Caco-2 (cell line): Measurements from ENCODE around the gene LMNTD2. TPM values are rescaled to one million over a fixed set of nuclear protein-coding genes. Genes with fewer than 3 reads are reported as not detected.

Source experiments
- Bru-seq: library from RNA; stranded (reverse); fragments of 400-500 nt; gene quantifications from one replicate; lab custom pipeline; 2021; lab: Mats Ljungman, UMichigan
- BruChase-seq, 2 experiments: library from RNA; stranded (reverse); fragments of 400-500 nt; gene quantifications; one replicate each; lab custom pipeline; 2021; lab: Mats Ljungman, UMichigan
- BruUV-seq: library from RNA; stranded (reverse); fragments of 400-500 nt; replicated peaks from 2 replicates; lab custom pipeline; 2021; lab: Mats Ljungman, UMichigan
- CTCF ChIA-PET: fragments of 300-600 bp; sonication (Branson Sonifier 250); formaldehyde crosslinking; loops from one replicate; lab custom pipeline; 2022; ENCODE audit warnings: antibody characterized with exemption; lab: Charles Lee
- POLR2A ChIA-PET: fragments of 300-600 bp; sonication (Branson Sonifier 250); formaldehyde crosslinking; loops from one replicate; lab custom pipeline; 2022; ENCODE audit warnings: antibody characterized with exemption; lab: Charles Lee
- DNase-seq, 2 experiments: peaks; one replicate each; pipeline versions ENCODE4 v3.0.0 to v3.0.0-alpha.2; 2020 to 2022
- H3K27me3 ChIP-seq: replicated peaks from 2 replicates; pipeline ENCODE4 v1.6.0; 2011; ENCODE audit warnings: low read length; ENCODE audit not compliant: control insufficient read depth, insufficient read depth
- H3K36me3 ChIP-seq: 2 replicates; pipeline ENCODE4 v1.5.1; 2011; ENCODE audit warnings: low read length; ENCODE audit not compliant: control insufficient read depth, insufficient read depth
- H3K4me1 ChIP-seq: fragments of 250-450 bp; sonication (Bioruptor Pico); 2 replicates; pipeline ENCODE4 v1.5.1; 2020; ENCODE audit warnings: mild to moderate bottlenecking
- H3K4me3 ChIP-seq: 2 replicates; pipeline ENCODE4 v1.5.1; 2011; ENCODE audit warnings: low read depth, mild to moderate bottlenecking, control low read depth, low read length
- H3K9me3 ChIP-seq: fragments of 250-450 bp; sonication (Bioruptor Pico); 2 replicates; pipeline ENCODE4 v1.5.1; 2020; ENCODE audit warnings: mild to moderate bottlenecking, moderate library complexity
- H3K27ac Mint-ChIP-seq: one replicate; pipeline ENCODE4 v1.8.0; 2022; ENCODE audit warnings: mixed read lengths; ENCODE audit not compliant: unreplicated experiment
- H3K27me3 Mint-ChIP-seq: one replicate; pipeline ENCODE4 v1.8.0; 2022; ENCODE audit warnings: mixed read lengths; ENCODE audit not compliant: insufficient read depth, unreplicated experiment
- H3K36me3 Mint-ChIP-seq: one replicate; pipeline ENCODE4 v1.8.0; 2022; ENCODE audit warnings: mild to moderate bottlenecking, mixed read lengths; ENCODE audit not compliant: insufficient read depth, unreplicated experiment
- H3K4me1 Mint-ChIP-seq: one replicate; pipeline ENCODE4 v1.8.0; 2022; ENCODE audit warnings: low read depth, mixed read lengths; ENCODE audit not compliant: unreplicated experiment
- H3K4me3 Mint-ChIP-seq: one replicate; pipeline ENCODE4 v1.8.0; 2022; ENCODE audit warnings: mild to moderate bottlenecking, moderate library complexity, mixed read lengths; ENCODE audit not compliant: unreplicated experiment
- H3K9me3 Mint-ChIP-seq: one replicate; pipeline ENCODE4 v1.8.0; 2022; ENCODE audit warnings: mixed read lengths; ENCODE audit not compliant: unreplicated experiment
- CTCF ChIP-seq, 2 experiments: fragments of 200-600 bp in 1 of 2; IDR thresholded peaks; 1 replicate in 1 of 2; 2 replicates in 1 of 2; pipeline versions ENCODE4 v1.5.1 to v1.8.0; 2011 to 2022; ENCODE audit warnings: antibody characterized with exemption in 1 of 2, control low read depth in 1 of 2, inconsistent platforms in 1 of 2, low read depth in 1 of 2, low read length in 1 of 2, mild to moderate bottlenecking in 1 of 2, moderate library complexity in 1 of 2; ENCODE audit not compliant: insufficient read depth in 1 of 2, severe bottlenecking in 1 of 2, unreplicated experiment in 1 of 2
- intact Hi-C: fragments of 100-400 bp; cut with micrococcal nuclease; formaldehyde crosslinking; loops from one replicate; pipeline ENCODE4 v1.10.0; 2022; ENCODE audit not compliant: unreplicated experiment
- long read RNA-seq: library from polyadenylated mRNA; stranded (forward); transcript quantifications from one replicate; pipeline ENCODE4 v2.0.0, GENCODE V29; 2022
- total RNA-seq: library from RNA; stranded (reverse); gene quantifications from 2 replicates; pipeline ENCODE4 v1.2.3, GENCODE V29; 2022

Gene LMNTD2
- total RNA-seq (11.9 and 13.8 TPM in 2 replicates), Bru-seq, nascent RNA (percentile 42 among the genes with signal in this experiment), BruChase-seq, experiment 1, labeled RNA remaining after a 2-hour chase (percentile 41 among the genes with signal in this experiment), BruChase-seq, experiment 2, labeled RNA remaining after a 6-hour chase (percentile 55 among the genes with signal in this experiment)
- long read RNA-seq, partial matches to known transcripts, result 1 of 9 reads
- long read RNA-seq, other reads (novel, unspliced or antisense), result 8 of 9 reads

GRCh38 chr11:560305-561147 is at the start of gene LMNTD2, which contains the start of gene RASSF7:
Gene LMNTD2 (minus strand): TSS chr11:560738. CDS start chr11:560716, 22 bp downstream.
Gene RASSF7 (plus strand): TSS chr11:560970. CDS start chr11:561769, 799 bp downstream.
- H3K4me1 Mint-ChIP-seq, result peaks cover 14% of the 10 kb centered on the region
- peaks cover 54% of the 10 kb centered on the region for H3K36me3 Mint-ChIP-seq
- POLR2A ChIA-PET, result interaction anchor here (1.2 to 1.4 kb wide), 2 partner anchors 15 kb away, joined by 7 to 10 read pairs; partner anchors contain the start of gene PHRF1
- H3K9me3 Mint-ChIP-seq, result no peaks in the 10 kb centered on the region
- H3K27me3 ChIP-seq, result no peaks in the 10 kb centered on the region
- peak within 1 kb of the TSS; percentile 68 for H3K4me3 ChIP-seq
- peak within 1 kb of the TSS; percentile 78 for H3K27ac Mint-ChIP-seq
- TF ChIP-seq CTCF (IDR thresholded peaks at IDR 0.05; ENCODE audit: insufficient read depth in 1 of 2, low read depth in 1 of 2, low read length in 1 of 2, severe bottlenecking in 1 of 2, unreplicated experiment in 1 of 2), result no peak
- H3K27me3 Mint-ChIP-seq, result no peaks in the 10 kb centered on the region
- peaks cover 8% of the 10 kb centered on the region for H3K36me3 ChIP-seq
- H3K4me3 Mint-ChIP-seq, result peak within 1 kb of the TSS; percentile 90
- no peaks in the 10 kb centered on the region for H3K9me3 ChIP-seq
- CTCF ChIA-PET, result interaction anchor here (0.7 to 1.5 kb wide), 2 partner anchors 15 to 173 kb away, joined by 4 read pairs; no protein-coding TSS in a partner anchor
- no TSS peak for BruUV-seq
- DNase-seq, result peak; percentile 96 to 98
- intact Hi-C loops, result loop anchor here (1.0 to 10.0 kb wide), 4 partner anchors 8 to 134 kb away; partner anchors contain the start of genes DEAF1, PHRF1 and TMEM80
- H3K4me1 ChIP-seq, result peaks cover 36% of the 10 kb centered on the region

GRCh38 chr11:609341-609811 is 48.8 kb upstream of the LMNTD2 start:
- Histone ChIP-seq H3K27me3 (no peaks in the 10 kb centered on the region), H3K36me3 (peaks cover 18% of the 10 kb centered on the region), H3K4me3 (no peak overlapping the region), H3K4me1 (peaks cover 11% of the 10 kb centered on the region), H3K9me3 (no peaks in the 10 kb centered on the region)
- BruUV-seq, result no TSS peak
- Mint-ChIP-seq H3K27ac (no peak overlapping the region), H3K36me3 (peaks cover 94% of the 10 kb centered on the region), H3K4me1 (peaks cover 2% of the 10 kb centered on the region), H3K4me3 (no peak overlapping the region), H3K9me3 (no peaks in the 10 kb centered on the region), H3K27me3 (no peaks in the 10 kb centered on the region)
- no peak for DNase-seq
- intact Hi-C loops, result no loop called here
- ChIA-PET CTCF (no interaction called here), POLR2A (no interaction called here)
- no peak for TF ChIP-seq CTCF (IDR thresholded peaks at IDR 0.05; ENCODE audit: insufficient read depth in 1 of 2, low read depth in 1 of 2, low read length in 1 of 2, severe bottlenecking in 1 of 2, unreplicated experiment in 1 of 2)

GRCh38 chr11:608791-609251 is 48.3 kb upstream of the LMNTD2 start:
- no peaks in the 10 kb centered on the region for H3K4me1 Mint-ChIP-seq
- Histone ChIP-seq H3K4me3 (no peak overlapping the region), H3K36me3 (peaks cover 18% of the 10 kb centered on the region), H3K27me3 (no peaks in the 10 kb centered on the region), H3K4me1 (peaks cover 6% of the 10 kb centered on the region), H3K9me3 (no peaks in the 10 kb centered on the region)
- no peak for TF ChIP-seq CTCF (IDR thresholded peaks at IDR 0.05; ENCODE audit: insufficient read depth in 1 of 2, low read depth in 1 of 2, low read length in 1 of 2, severe bottlenecking in 1 of 2, unreplicated experiment in 1 of 2)
- peaks cover 94% of the 10 kb centered on the region for H3K36me3 Mint-ChIP-seq
- no peak for DNase-seq
- no peaks in the 10 kb centered on the region for H3K27me3 Mint-ChIP-seq
- H3K9me3 Mint-ChIP-seq, result no peaks in the 10 kb centered on the region
- intact Hi-C loops, result no loop called here
- POLR2A ChIA-PET, result interaction anchor here (0.6 kb wide), 1 partner anchor 18 kb away, joined by 3 read pairs; no protein-coding TSS in a partner anchor
- CTCF ChIA-PET, result no interaction called here
- BruUV-seq, result TSS peak; percentile 29
- H3K27ac Mint-ChIP-seq, result peak overlapping the region; percentile 69
- no peak overlapping the region for H3K4me3 Mint-ChIP-seq
